WTC11 (cell line): Measurements from ENCODE around the gene ARHGAP32.

Source experiments
- CTCF ChIP-seq: fragments of 200-600 bp; IDR thresholded peaks from 2 replicates; pipeline ENCODE4 v1.8.0; 2022; ENCODE audit warnings: antibody characterized with exemption
- ETV6 ChIP-seq: sonication (generic); formaldehyde crosslinking; IDR thresholded peaks from 2 replicates; pipeline ENCODE4 v1.8.1; 2022; ENCODE audit warnings: mild to moderate bottlenecking, missing genetic modification reagents
- TF ChIP-seq, protein P1 (sequence below): sonication (generic); formaldehyde crosslinking; IDR thresholded peaks from 2 replicates; pipeline ENCODE4 v1.8.0; 2023; ENCODE audit warnings: mild to moderate bottlenecking, missing genetic modification reagents
- TF ChIP-seq, protein P2 (sequence below): sonication (generic); formaldehyde crosslinking; IDR thresholded peaks from 2 replicates; pipeline ENCODE4 v1.8.1; 2023; ENCODE audit warnings: mild to moderate bottlenecking, moderate library complexity, missing genetic modification reagents

- TF ChIP-seq, protein P1, sequence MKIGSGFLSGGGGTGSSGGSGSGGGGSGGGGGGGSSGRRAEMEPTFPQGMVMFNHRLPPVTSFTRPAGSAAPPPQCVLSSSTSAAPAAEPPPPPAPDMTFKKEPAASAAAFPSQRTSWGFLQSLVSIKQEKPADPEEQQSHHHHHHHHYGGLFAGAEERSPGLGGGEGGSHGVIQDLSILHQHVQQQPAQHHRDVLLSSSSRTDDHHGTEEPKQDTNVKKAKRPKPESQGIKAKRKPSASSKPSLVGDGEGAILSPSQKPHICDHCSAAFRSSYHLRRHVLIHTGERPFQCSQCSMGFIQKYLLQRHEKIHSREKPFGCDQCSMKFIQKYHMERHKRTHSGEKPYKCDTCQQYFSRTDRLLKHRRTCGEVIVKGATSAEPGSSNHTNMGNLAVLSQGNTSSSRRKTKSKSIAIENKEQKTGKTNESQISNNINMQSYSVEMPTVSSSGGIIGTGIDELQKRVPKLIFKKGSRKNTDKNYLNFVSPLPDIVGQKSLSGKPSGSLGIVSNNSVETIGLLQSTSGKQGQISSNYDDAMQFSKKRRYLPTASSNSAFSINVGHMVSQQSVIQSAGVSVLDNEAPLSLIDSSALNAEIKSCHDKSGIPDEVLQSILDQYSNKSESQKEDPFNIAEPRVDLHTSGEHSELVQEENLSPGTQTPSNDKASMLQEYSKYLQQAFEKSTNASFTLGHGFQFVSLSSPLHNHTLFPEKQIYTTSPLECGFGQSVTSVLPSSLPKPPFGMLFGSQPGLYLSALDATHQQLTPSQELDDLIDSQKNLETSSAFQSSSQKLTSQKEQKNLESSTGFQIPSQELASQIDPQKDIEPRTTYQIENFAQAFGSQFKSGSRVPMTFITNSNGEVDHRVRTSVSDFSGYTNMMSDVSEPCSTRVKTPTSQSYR (CRISPR knock-in tag) = no peak
- no peak for TF ChIP-seq ETV6 (CRISPR knock-in tag)
- no peak for TF ChIP-seq CTCF
- TF ChIP-seq, protein P2, sequence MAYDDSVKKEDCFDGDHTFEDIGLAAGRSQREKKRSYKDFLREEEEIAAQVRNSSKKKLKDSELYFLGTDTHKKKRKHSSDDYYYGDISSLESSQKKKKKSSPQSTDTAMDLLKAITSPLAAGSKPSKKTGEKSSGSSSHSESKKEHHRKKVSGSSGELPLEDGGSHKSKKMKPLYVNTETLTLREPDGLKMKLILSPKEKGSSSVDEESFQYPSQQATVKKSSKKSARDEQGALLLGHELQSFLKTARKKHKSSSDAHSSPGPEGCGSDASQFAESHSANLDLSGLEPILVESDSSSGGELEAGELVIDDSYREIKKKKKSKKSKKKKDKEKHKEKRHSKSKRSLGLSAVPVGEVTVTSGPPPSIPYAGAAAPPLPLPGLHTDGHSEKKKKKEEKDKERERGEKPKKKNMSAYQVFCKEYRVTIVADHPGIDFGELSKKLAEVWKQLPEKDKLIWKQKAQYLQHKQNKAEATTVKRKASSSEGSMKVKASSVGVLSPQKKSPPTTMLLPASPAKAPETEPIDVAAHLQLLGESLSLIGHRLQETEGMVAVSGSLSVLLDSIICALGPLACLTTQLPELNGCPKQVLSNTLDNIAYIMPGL (CRISPR knock-in tag) = no peak
Observed at GRCh38 chr11:129239207-129239606, 47.1 kb upstream of the ARHGAP32 start.
